Hepatocyte (in vitro differentiated cells): ENCODE results near the gene SH3GL2.

Source experiments
- CTCF ChIP-seq: fragments of 200-600 bp; sonication (generic); IDR thresholded peaks from 2 replicates; pipeline ENCODE4 v1.5.1; 2016; ENCODE audit warnings: antibody characterized with exemption, mild to moderate bottlenecking; ENCODE audit not compliant: poor library complexity
- EZH2 ChIP-seq: fragments of 200-600 bp; sonication (generic); IDR thresholded peaks from 2 replicates; pipeline ENCODE4 v1.6.1; 2016; ENCODE audit warnings: antibody characterized with exemption, mild to moderate bottlenecking, borderline replicate concordance
- EZH2phosphoT487 ChIP-seq: fragments of 200-600 bp; sonication (generic); IDR thresholded peaks from one replicate; pipeline ENCODE4 v1.6.1; 2018; ENCODE audit warnings: antibody characterized with exemption, mild to moderate bottlenecking, low read depth, moderate library complexity; ENCODE audit not compliant: unreplicated experiment, severe bottlenecking

- no peak for TF ChIP-seq EZH2
- TF ChIP-seq CTCF, result no peak
- TF ChIP-seq EZH2phosphoT487, result no peak
These were observed 178.9 kb downstream of the SH3GL2 start for GRCh38 chr9:17757816-17758215.
